Astrocyte (in vitro differentiated cells and primary cell): ENCODE results near the gene BICDL1. TPM values are rescaled to one million over a fixed set of nuclear protein-coding genes. Genes with fewer than 3 reads are reported as not detected.

Experiments
- DNase-seq: peaks from one replicate; pipeline ENCODE4 v3.0.0-alpha.2; 2010; ENCODE audit warnings: low read depth
- FAIRE-seq: peaks from 2 replicates; lab custom pipeline; 2011; peaks lifted over from hg19 to GRCh38; lab: Jason Lieb, UNC
- H2AFZ ChIP-seq: 2 replicates; pipeline ENCODE4 v1.6.0; 2012; ENCODE audit warnings: low read depth, low read length, inconsistent platforms
- H3K27ac ChIP-seq: 2 replicates; pipeline ENCODE4 v1.5.1; 2011; ENCODE audit warnings: low read depth, low read length, inconsistent platforms
- H3K27me3 ChIP-seq: 2 replicates; pipeline ENCODE4 v1.6.0; 2011; ENCODE audit warnings: low read length, inconsistent platforms; ENCODE audit not compliant: insufficient read depth
- H3K36me3 ChIP-seq: 2 replicates; pipeline ENCODE4 v1.5.1; 2011; ENCODE audit warnings: low read length, inconsistent platforms; ENCODE audit not compliant: insufficient read depth
- H3K4me1 ChIP-seq: 2 replicates; pipeline ENCODE4 v1.5.1; 2011; ENCODE audit warnings: low read length, inconsistent platforms; ENCODE audit not compliant: insufficient read depth
- H3K4me2 ChIP-seq: 2 replicates; pipeline ENCODE4 v1.6.0; 2012; ENCODE audit warnings: low read length, inconsistent platforms
- H3K4me3 ChIP-seq: 2 replicates; pipeline ENCODE4 v1.5.1; 2011; ENCODE audit warnings: low read depth, mild to moderate bottlenecking, low read length, inconsistent platforms; ENCODE audit not compliant: insufficient read depth
- H3K79me2 ChIP-seq: 2 replicates; pipeline ENCODE4 v1.6.0; 2012; ENCODE audit warnings: mild to moderate bottlenecking, low read length, inconsistent platforms; ENCODE audit not compliant: insufficient read depth
- H3K9ac ChIP-seq: 2 replicates; pipeline ENCODE4 v1.6.0; 2012; ENCODE audit warnings: mild to moderate bottlenecking, low read length, inconsistent platforms
- H3K9me3 ChIP-seq: 2 replicates; pipeline ENCODE4 v1.5.1; 2012; ENCODE audit warnings: low read depth, mild to moderate bottlenecking, low read length, inconsistent platforms; ENCODE audit not compliant: insufficient read depth
- H4K20me1 ChIP-seq: 2 replicates; pipeline ENCODE4 v1.6.0; 2012; ENCODE audit warnings: low read length, inconsistent platforms; ENCODE audit not compliant: insufficient read depth
- H3K27ac Mint-ChIP-seq: one replicate; pipeline ENCODE4 v1.8.0; 2021; ENCODE audit warnings: mild to moderate bottlenecking, mixed read lengths; ENCODE audit not compliant: unreplicated experiment
- H3K27me3 Mint-ChIP-seq: one replicate; pipeline ENCODE4 v1.8.0; 2021; ENCODE audit warnings: low read depth, mixed read lengths; ENCODE audit not compliant: unreplicated experiment
- H3K36me3 Mint-ChIP-seq: one replicate; pipeline ENCODE4 v1.8.0; 2021; ENCODE audit warnings: low read depth, mixed read lengths; ENCODE audit not compliant: unreplicated experiment
- H3K4me1 Mint-ChIP-seq: one replicate; pipeline ENCODE4 v1.8.0; 2021; ENCODE audit warnings: low read depth, mixed read lengths; ENCODE audit not compliant: unreplicated experiment
- H3K4me3 Mint-ChIP-seq: one replicate; pipeline ENCODE4 v1.8.0; 2021; ENCODE audit warnings: mild to moderate bottlenecking, moderate library complexity, mixed read lengths; ENCODE audit not compliant: unreplicated experiment
- H3K9me3 Mint-ChIP-seq: one replicate; pipeline ENCODE4 v1.8.0; 2021; ENCODE audit warnings: mild to moderate bottlenecking, mixed read lengths; ENCODE audit not compliant: unreplicated experiment
- EZH2 ChIP-seq: IDR thresholded peaks from 2 replicates; pipeline ENCODE4 v1.6.1; 2012; ENCODE audit warnings: mild to moderate bottlenecking, low read length, inconsistent platforms; ENCODE audit not compliant: insufficient read depth
- total RNA-seq: library from RNA; stranded (reverse); gene quantifications from 2 replicates; pipeline ENCODE4 v1.2.1, GENCODE V29; 2021
- TF ChIP-seq, protein P1 (sequence below): IDR thresholded peaks from 2 replicates; pipeline ENCODE4 v1.5.1; 2011; ENCODE audit warnings: low read depth, mild to moderate bottlenecking, inconsistent platforms, low read length, moderate library complexity; ENCODE audit not compliant: insufficient read depth

The BICDL1 gene
- total RNA-seq, 1 donor from 2014 or later: 8.8 TPM

DNA sequence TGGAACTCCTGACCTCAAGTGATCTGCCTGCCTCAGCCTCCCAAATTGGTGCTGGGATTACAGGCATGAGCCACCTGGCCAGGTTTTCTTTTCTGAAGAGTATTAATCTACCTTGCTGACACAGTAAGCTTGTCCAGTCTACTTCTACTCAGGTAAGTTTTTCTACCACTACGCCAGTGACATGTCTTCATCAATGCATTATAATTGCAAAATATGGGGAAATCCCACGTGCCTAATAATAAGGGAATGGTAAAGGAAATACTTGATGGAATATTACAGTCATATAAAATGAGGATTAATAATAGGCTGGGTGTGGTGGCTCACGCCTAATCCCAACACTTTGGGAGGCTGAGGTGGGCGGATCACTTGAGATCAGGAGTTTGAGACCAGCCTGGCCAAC is 65.3 kb downstream of the BICDL1 start:
- H4K20me1 ChIP-seq: no peaks in the 10 kb centered on the region
- no peaks in the 10 kb centered on the region for H3K79me2 ChIP-seq
- Mint-ChIP-seq H3K9me3 (peaks cover 2% of the 10 kb centered on the region), H3K27me3 (no peaks in the 10 kb centered on the region), H3K36me3 (no peaks in the 10 kb centered on the region), H3K4me3 (no peak overlapping the region), H3K4me1 (no peaks in the 10 kb centered on the region), H3K27ac (no peak overlapping the region)
- H2AFZ ChIP-seq: no peak overlapping the region
- DNase-seq (no peak), FAIRE-seq (no peak)
- peaks cover 2% of the 10 kb centered on the region for H3K27me3 ChIP-seq
- H3K4me1 ChIP-seq: no peaks in the 10 kb centered on the region
- no peaks in the 10 kb centered on the region for H3K36me3 ChIP-seq
- no peak overlapping the region for H3K9ac ChIP-seq
- no peaks in the 10 kb centered on the region for H3K9me3 ChIP-seq
- no peak overlapping the region for H3K4me2 ChIP-seq
- no peak overlapping the region for H3K4me3 ChIP-seq
- no peak for TF ChIP-seq EZH2
- TF ChIP-seq, protein P1, sequence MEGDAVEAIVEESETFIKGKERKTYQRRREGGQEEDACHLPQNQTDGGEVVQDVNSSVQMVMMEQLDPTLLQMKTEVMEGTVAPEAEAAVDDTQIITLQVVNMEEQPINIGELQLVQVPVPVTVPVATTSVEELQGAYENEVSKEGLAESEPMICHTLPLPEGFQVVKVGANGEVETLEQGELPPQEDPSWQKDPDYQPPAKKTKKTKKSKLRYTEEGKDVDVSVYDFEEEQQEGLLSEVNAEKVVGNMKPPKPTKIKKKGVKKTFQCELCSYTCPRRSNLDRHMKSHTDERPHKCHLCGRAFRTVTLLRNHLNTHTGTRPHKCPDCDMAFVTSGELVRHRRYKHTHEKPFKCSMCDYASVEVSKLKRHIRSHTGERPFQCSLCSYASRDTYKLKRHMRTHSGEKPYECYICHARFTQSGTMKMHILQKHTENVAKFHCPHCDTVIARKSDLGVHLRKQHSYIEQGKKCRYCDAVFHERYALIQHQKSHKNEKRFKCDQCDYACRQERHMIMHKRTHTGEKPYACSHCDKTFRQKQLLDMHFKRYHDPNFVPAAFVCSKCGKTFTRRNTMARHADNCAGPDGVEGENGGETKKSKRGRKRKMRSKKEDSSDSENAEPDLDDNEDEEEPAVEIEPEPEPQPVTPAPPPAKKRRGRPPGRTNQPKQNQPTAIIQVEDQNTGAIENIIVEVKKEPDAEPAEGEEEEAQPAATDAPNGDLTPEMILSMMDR: no peak
- no peak overlapping the region for H3K27ac ChIP-seq

DNA sequence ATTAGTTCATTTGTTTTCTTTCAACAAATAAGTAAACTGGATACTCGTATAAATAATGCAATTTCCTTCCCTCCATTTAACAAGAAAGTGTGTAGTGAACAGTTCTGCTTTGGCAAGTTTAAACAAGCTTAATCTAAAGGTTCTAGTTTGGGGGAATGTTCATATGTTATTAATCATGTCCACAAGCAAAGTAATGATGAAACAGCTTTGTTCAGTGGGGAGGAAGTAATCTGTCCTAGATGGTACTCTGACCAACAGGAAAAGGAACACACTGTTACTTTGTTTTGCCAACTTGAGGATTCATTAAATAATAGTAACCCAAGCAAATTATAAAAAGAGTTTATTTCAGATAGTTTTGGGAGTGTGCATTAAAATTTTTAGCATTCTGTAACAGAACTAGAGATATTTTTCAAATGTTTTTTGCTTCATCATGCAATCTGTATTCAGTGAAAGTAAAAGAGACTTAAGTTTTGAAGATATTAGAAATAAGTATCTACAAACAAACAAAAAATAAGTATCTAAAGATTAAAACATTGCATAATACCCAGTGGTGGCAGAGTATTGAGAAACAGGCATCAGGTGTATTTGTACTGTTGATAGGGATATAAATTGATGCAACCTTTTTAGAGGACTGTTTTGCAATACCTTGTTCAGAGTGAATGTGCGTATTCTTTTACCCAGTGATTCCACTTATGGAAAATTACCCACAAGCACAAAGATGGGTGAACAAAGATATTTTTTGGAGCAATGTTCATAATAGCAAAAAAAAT is 66.4 kb downstream of the BICDL1 start:
- Histone ChIP-seq H4K20me1 (no peaks in the 10 kb centered on the region), H3K4me3 (no peak overlapping the region), H3K4me1 (no peaks in the 10 kb centered on the region), H3K36me3 (no peaks in the 10 kb centered on the region), H3K9me3 (no peaks in the 10 kb centered on the region), H3K27ac (no peak overlapping the region), H3K79me2 (no peaks in the 10 kb centered on the region), H3K27me3 (no peaks in the 10 kb centered on the region), H3K9ac (no peak overlapping the region), H2AFZ (no peak overlapping the region), H3K4me2 (no peak overlapping the region)
- Mint-ChIP-seq H3K4me1 (no peaks in the 10 kb centered on the region), H3K27ac (no peak overlapping the region), H3K9me3 (peaks cover 2% of the 10 kb centered on the region), H3K27me3 (no peaks in the 10 kb centered on the region), H3K4me3 (no peak overlapping the region), H3K36me3 (no peaks in the 10 kb centered on the region)
- no peak for FAIRE-seq
- DNase-seq: peak; percentile 3
- TF ChIP-seq, protein P1: no peak
- no peak for TF ChIP-seq EZH2

DNA sequence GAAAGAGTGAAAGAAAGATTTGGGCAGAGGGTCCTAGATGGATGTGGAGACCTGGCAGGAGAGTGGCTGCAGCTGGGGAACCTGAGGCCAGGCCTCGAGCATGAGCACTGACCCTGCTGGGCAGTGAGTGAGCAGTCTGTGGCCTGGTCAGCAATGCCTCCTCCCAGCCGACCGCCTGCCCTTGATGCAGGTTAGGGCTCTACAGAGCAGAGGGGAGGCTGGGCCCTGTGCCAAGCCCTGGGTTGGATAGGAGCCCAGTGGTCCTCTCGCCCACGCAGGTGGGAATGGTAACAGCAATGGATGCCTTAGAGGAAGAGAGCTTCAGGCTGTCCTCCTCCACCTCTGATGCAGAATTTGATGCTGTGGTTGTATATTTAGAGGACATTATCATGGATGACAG is 67.7 kb downstream of the BICDL1 start:
- FAIRE-seq: no peak

More for the DNA sequence above, 67.7 kb downstream of the BICDL1 start:
- no peaks in the 10 kb centered on the region for H3K4me1 Mint-ChIP-seq
- no peaks in the 10 kb centered on the region for H3K36me3 Mint-ChIP-seq
- no peak overlapping the region for H2AFZ ChIP-seq
- TF ChIP-seq, protein P1: no peak
- no peak overlapping the region for H3K4me2 ChIP-seq
- H3K79me2 ChIP-seq: no peaks in the 10 kb centered on the region
- no peaks in the 10 kb centered on the region for H3K4me1 ChIP-seq
- peaks cover 9% of the 10 kb centered on the region for H3K27me3 ChIP-seq
- no peak overlapping the region for H3K27ac Mint-ChIP-seq
- H3K27me3 Mint-ChIP-seq: no peaks in the 10 kb centered on the region
- no peak overlapping the region for H3K4me3 ChIP-seq
- H3K4me3 Mint-ChIP-seq: no peak overlapping the region
- H3K9ac ChIP-seq: no peak overlapping the region
- H3K9me3 ChIP-seq: no peaks in the 10 kb centered on the region
- DNase-seq: no peak
- peaks cover 2% of the 10 kb centered on the region for H3K9me3 Mint-ChIP-seq
- no peaks in the 10 kb centered on the region for H4K20me1 ChIP-seq
- no peak overlapping the region for H3K27ac ChIP-seq
- no peaks in the 10 kb centered on the region for H3K36me3 ChIP-seq
